HCT116 (cell line): ENCODE measurements around the gene TNRC6C. TPM values are rescaled to one million over a fixed set of nuclear protein-coding genes. Genes with fewer than 3 reads are reported as not detected.

Experiments
- ATAC-seq: fragments of 200-7000 bp; cut with Tn5 transposase; 2 replicates; pipeline ENCODE4 v1.9.1; 2020; ENCODE audit warnings: mild to moderate bottlenecking, moderate library complexity
- BruUV-seq: library from RNA; stranded (reverse); fragments of 400-500 nt; replicated peaks from 2 replicates; lab custom pipeline; 2021; lab: Mats Ljungman, UMichigan
- CTCF ChIA-PET: fragments of 300-600 bp; sonication (Branson Sonifier 250); formaldehyde crosslinking; loops from one replicate; lab custom pipeline; 2021; ENCODE audit warnings: antibody characterized with exemption; lab: Charles Lee
- POLR2A ChIA-PET: fragments of 300-600, 350-600 bp; sonication (Branson Sonifier 250); formaldehyde crosslinking; loops from one replicate; lab custom pipeline; 2021; ENCODE audit warnings: antibody characterized with exemption; lab: Charles Lee
- RAD21 ChIA-PET, 2 experiments: fragments of 300-600 bp; sonication (Branson Sonifier 250); formaldehyde crosslinking; loops; one replicate each; lab custom pipeline; 2023; ENCODE audit warnings: low total read pairs in 2 of 2; ENCODE audit not compliant: uncharacterized antibody in 2 of 2, unreplicated experiment in 2 of 2, low non-redundant PET in 1 of 2; lab: Charles Lee
- DNase-seq: peaks from one replicate; pipeline ENCODE4 v3.0.0-alpha.2; 2010; ENCODE audit warnings: low read depth, low spot score
- H2AFZ ChIP-seq: fragments of 200-600 bp; shearing (Covaris generic), sonication (generic); 2 replicates; pipeline ENCODE4 v1.6.1; 2017; ENCODE audit warnings: low read depth, mixed run types, mixed read lengths, antibody characterized with exemption, low read length; ENCODE audit not compliant: poor library complexity, severe bottlenecking
- H3K27ac ChIP-seq: 2 replicates; pipeline ENCODE4 v1.5.1; 2012; ENCODE audit warnings: low read depth, low read length
- H3K27me3 ChIP-seq: fragments of 200-600 bp; sonication (generic); 2 replicates; pipeline ENCODE4 v1.6.1; 2016; ENCODE audit warnings: mixed run types, low read length, mixed read lengths; ENCODE audit not compliant: insufficient read depth
- H3K36me3 ChIP-seq, 2 experiments: fragments of 200-500 bp in 1 of 2; fragments of 200-600 bp in 1 of 2; sonication (Bioruptor generic) in 1 of 2; sonication (generic) in 1 of 2; 2 replicates each; pipeline versions ENCODE4 v1.5.1 to v1.6.1; 2014 to 2016; ENCODE audit warnings: low read length in 2 of 2, inconsistent platforms in 1 of 2, mixed read lengths in 1 of 2, mixed run types in 1 of 2; ENCODE audit not compliant: insufficient read depth in 2 of 2, control insufficient read depth in 1 of 2
- H3K4me1 ChIP-seq, 2 experiments: fragments of 200-600 bp in 1 of 2; sonication (generic) in 1 of 2; 2 replicates each; pipeline versions ENCODE4 v1.5.1 to v1.6.1; 2012 to 2017; ENCODE audit warnings: low read length in 2 of 2, inconsistent platforms in 1 of 2, mild to moderate bottlenecking in 1 of 2, mixed read lengths in 1 of 2, mixed run types in 1 of 2, moderate library complexity in 1 of 2; ENCODE audit not compliant: insufficient read depth in 2 of 2, control insufficient read depth in 1 of 2
- H3K4me2 ChIP-seq: fragments of 200-600 bp; sonication (generic); 2 replicates; pipeline ENCODE4 v1.6.1; 2017; ENCODE audit warnings: mixed run types, low read length, mixed read lengths
- H3K4me3 ChIP-seq, 2 experiments: fragments of 200-600 bp in 1 of 2; sonication (generic) in 1 of 2; replicated peaks in 1 of 2; 2 replicates each; pipeline ENCODE4 v1.5.1; 2011 to 2016; ENCODE audit warnings: low read length in 2 of 2, control low read depth in 1 of 2, low read depth in 1 of 2, mild to moderate bottlenecking in 1 of 2, mixed read lengths in 1 of 2, mixed run types in 1 of 2
- H3K79me2 ChIP-seq: fragments of 200-600 bp; sonication (generic); 2 replicates; pipeline ENCODE4 v1.6.1; 2017; ENCODE audit warnings: mild to moderate bottlenecking, mixed run types, low read length, moderate library complexity, mixed read lengths; ENCODE audit not compliant: insufficient read depth
- H3K9ac ChIP-seq: fragments of 200-600 bp; sonication (generic); 2 replicates; pipeline ENCODE4 v1.6.1; 2016; ENCODE audit warnings: low read length, mixed read lengths
- H3K9me2 ChIP-seq: fragments of 200-600 bp; sonication (generic), shearing (Covaris generic); 2 replicates; pipeline ENCODE4 v1.6.1; 2017; ENCODE audit warnings: mixed run types, mild to moderate bottlenecking, moderate library complexity; ENCODE audit not compliant: insufficient read depth
- H3K9me3 ChIP-seq, 2 experiments: fragments of 200-500 bp in 1 of 2; fragments of 200-600 bp in 1 of 2; sonication (Bioruptor generic) in 1 of 2; sonication (generic) in 1 of 2; 2 replicates each; pipeline ENCODE4 v1.6.1; 2014 to 2017; ENCODE audit warnings: low read length in 2 of 2, mixed read lengths in 2 of 2, inconsistent platforms in 1 of 2, low read depth in 1 of 2, mild to moderate bottlenecking in 1 of 2, mixed run types in 1 of 2, moderate library complexity in 1 of 2; ENCODE audit not compliant: control insufficient read depth in 1 of 2, insufficient read depth in 1 of 2
- H4K20me1 ChIP-seq: fragments of 200-600 bp; sonication (generic), shearing (Covaris generic); 2 replicates; pipeline ENCODE4 v1.6.1; 2017; ENCODE audit warnings: mixed run types, mild to moderate bottlenecking, moderate library complexity; ENCODE audit not compliant: insufficient read depth
- CBX3 ChIP-seq: IDR thresholded peaks from 2 replicates; pipeline ENCODE4 v1.6.1; 2012; ENCODE audit warnings: low read depth
- CEBPB ChIP-seq: IDR thresholded peaks from 2 replicates; pipeline ENCODE4 v1.6.1; 2012; ENCODE audit warnings: low read depth
- ELF1 ChIP-seq: IDR thresholded peaks from 2 replicates; pipeline ENCODE4 v1.6.1; 2012; ENCODE audit warnings: low read depth, borderline replicate concordance
- EZH2 ChIP-seq: fragments of 200-600 bp; sonication (generic); IDR thresholded peaks from 2 replicates; pipeline ENCODE4 v1.6.1; 2017; ENCODE audit warnings: antibody characterized with exemption, mixed run types
- EZH2phosphoT487 ChIP-seq: fragments of 200-600 bp; IDR thresholded peaks from 2 replicates; pipeline ENCODE4 v1.6.1; 2018; ENCODE audit warnings: antibody characterized with exemption, borderline replicate concordance
- FOSL1 ChIP-seq: IDR thresholded peaks from 2 replicates; pipeline ENCODE4 v1.6.1; 2012; ENCODE audit warnings: low read depth
- JUND ChIP-seq: IDR thresholded peaks from 2 replicates; pipeline ENCODE4 v1.6.1; 2012
- POLR2A ChIP-seq: IDR thresholded peaks from 2 replicates; pipeline ENCODE4 v1.7.0; 2011; ENCODE audit warnings: borderline replicate concordance; ENCODE audit not compliant: insufficient read depth, insufficient read length; ENCODE audit errors: extremely low read depth
- POLR2AphosphoS5 ChIP-seq: IDR thresholded peaks from 2 replicates; pipeline ENCODE4 v1.6.1; 2011; ENCODE audit warnings: mild to moderate bottlenecking, low read depth, low read length, moderate library complexity
- RAD21 ChIP-seq: IDR thresholded peaks from 2 replicates; pipeline ENCODE4 v1.6.1; 2012; ENCODE audit warnings: low read depth, mild to moderate bottlenecking
- SIN3A ChIP-seq: IDR thresholded peaks from 2 replicates; pipeline ENCODE4 v1.6.1; 2012; ENCODE audit warnings: low read depth
- SP1 ChIP-seq: IDR thresholded peaks from 2 replicates; pipeline ENCODE4 v1.6.1; 2012; ENCODE audit warnings: low read depth
- TCF7L2 ChIP-seq: IDR thresholded peaks from 2 replicates; pipeline ENCODE4 v1.7.0; 2011; ENCODE audit warnings: borderline replicate concordance, inconsistent platforms; ENCODE audit not compliant: insufficient read depth, insufficient read length; ENCODE audit errors: extremely low read depth
- YY1 ChIP-seq: IDR thresholded peaks from 2 replicates; pipeline ENCODE4 v1.6.1; 2011; ENCODE audit warnings: low read length, low read depth, moderate library complexity, mild to moderate bottlenecking; ENCODE audit not compliant: insufficient replicate concordance; ENCODE audit errors: extremely low read depth
- intact Hi-C: fragments of 100-400 bp; cut with micrococcal nuclease; formaldehyde crosslinking; loops from 2 replicates; pipeline ENCODE4 v1.10.0; 2022
- total RNA-seq: library from RNA; stranded (reverse); gene quantifications from one replicate; pipeline ENCODE4 v1.2.1, GENCODE V29; 2021; ENCODE audit not compliant: unreplicated experiment
- TF ChIP-seq, protein P1 (sequence below): IDR thresholded peaks from 2 replicates; pipeline ENCODE4 v1.6.1; 2012
- TF ChIP-seq, protein P2 (sequence below): IDR thresholded peaks from 2 replicates; pipeline ENCODE4 v1.6.1; 2012; ENCODE audit warnings: low read depth
- TF ChIP-seq, protein P3 (sequence below): IDR thresholded peaks from 2 replicates; pipeline ENCODE4 v1.6.1; 2011; ENCODE audit warnings: mild to moderate bottlenecking, low read length, moderate library complexity; ENCODE audit not compliant: insufficient replicate concordance; ENCODE audit errors: extremely low read depth

Gene TNRC6C
- total RNA-seq, 1 experiment from 2014 or later, result 23.4 TPM

DNA sequence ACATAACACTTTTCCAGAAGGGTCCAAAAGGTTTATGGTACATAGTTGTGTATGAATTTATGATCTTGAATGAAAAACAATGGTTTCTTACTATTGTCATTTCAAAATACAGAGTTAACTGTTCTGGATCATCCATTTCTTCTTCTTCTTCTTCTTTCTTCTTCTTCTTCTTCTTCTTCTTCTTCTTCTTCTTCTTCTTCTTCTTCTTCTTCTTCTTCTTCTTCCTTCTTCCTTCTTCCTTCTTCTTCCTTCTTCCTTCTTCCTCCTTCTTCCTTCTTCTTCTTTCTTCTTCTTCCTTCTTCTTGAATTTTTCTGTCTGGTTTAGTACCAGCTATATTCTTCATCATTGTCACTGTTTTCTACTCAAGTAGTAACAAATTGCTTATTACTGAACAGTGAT, 47.8 kb downstream of the TNRC6C start:
- no peaks in the 10 kb centered on the region for H3K9me3 ChIP-seq
- H2AFZ ChIP-seq, result no peak overlapping the region
- H3K9me2 ChIP-seq, result no peaks in the 10 kb centered on the region
- DNase-seq (no peak), ATAC-seq (no peak)
- ChIA-PET RAD21 (interaction anchor here in 1 of 2 experiments (0.7 kb wide), 1 partner anchor 21 kb away, joined by 9 read pairs; no protein-coding TSS in a partner anchor), POLR2A (interaction anchor here (0.7 kb wide), 1 partner anchor 24 kb away, joined by 3 read pairs; no protein-coding TSS in a partner anchor), CTCF (interaction anchor here (1.4 kb wide), 1 partner anchor 13 kb away, joined by 5 read pairs; no protein-coding TSS in a partner anchor)
- H3K4me1 ChIP-seq, result no peaks in the 10 kb centered on the region
- BruUV-seq, result no TSS peak
- no peaks in the 10 kb centered on the region for H3K36me3 ChIP-seq
- no peak for TF ChIP-seq SIN3A
- TF ChIP-seq EZH2phosphoT487, result no peak
- TF ChIP-seq, protein P1, sequence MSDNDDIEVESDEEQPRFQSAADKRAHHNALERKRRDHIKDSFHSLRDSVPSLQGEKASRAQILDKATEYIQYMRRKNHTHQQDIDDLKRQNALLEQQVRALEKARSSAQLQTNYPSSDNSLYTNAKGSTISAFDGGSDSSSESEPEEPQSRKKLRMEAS, result no peak
- no peak for TF ChIP-seq CBX3
- no peak for TF ChIP-seq JUND
- no peak for TF ChIP-seq EZH2
- TF ChIP-seq RAD21, result no peak
- TF ChIP-seq ELF1, result no peak
- TF ChIP-seq TCF7L2, result no peak
- no peak for TF ChIP-seq POLR2A
- TF ChIP-seq YY1, result no peak
- no peak overlapping the region for H3K4me3 ChIP-seq
- H4K20me1 ChIP-seq, result no peaks in the 10 kb centered on the region
- H3K27me3 ChIP-seq, result no peaks in the 10 kb centered on the region
- H3K9ac ChIP-seq, result no peak overlapping the region
- no peak overlapping the region for H3K4me2 ChIP-seq
- intact Hi-C loops, result no loop called here
- H3K27ac ChIP-seq, result no peak overlapping the region
- no peaks in the 10 kb centered on the region for H3K79me2 ChIP-seq

DNA sequence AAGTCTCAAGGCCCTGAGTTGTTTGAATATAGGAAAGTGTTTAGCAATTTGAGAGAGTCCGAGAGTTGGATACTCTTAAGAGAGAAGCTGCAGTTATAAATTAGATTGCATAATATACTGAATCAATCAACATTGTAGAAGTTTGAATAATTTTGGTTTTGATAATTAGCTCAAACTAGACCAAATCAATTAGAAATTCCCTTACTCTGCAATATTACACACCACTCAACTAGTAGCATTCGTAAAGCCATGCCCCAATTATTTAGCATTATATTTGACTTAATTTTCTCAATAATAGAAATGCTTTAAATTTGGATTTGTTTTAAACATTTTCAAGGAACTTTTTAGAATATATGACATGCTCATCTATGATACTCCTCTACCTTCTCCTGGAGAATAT, 49.1 kb downstream of the TNRC6C start:
- ChIA-PET POLR2A (interaction anchor here (0.9 kb wide), 1 partner anchor 49 kb away, joined by 3 read pairs; the partner anchor contains the start of gene TNRC6C), CTCF (interaction anchor here (1.4 kb wide), 1 partner anchor 12 kb away, joined by 4 read pairs; no protein-coding TSS in a partner anchor), RAD21 (no interaction called here)
- Histone ChIP-seq H3K9me3 (no peaks in the 10 kb centered on the region), H3K79me2 (no peaks in the 10 kb centered on the region), H3K4me2 (no peak overlapping the region), H3K9me2 (no peaks in the 10 kb centered on the region), H2AFZ (no peak overlapping the region), H3K4me1 (no peaks in the 10 kb centered on the region), H3K9ac (no peak overlapping the region), H3K36me3 (no peaks in the 10 kb centered on the region), H3K27ac (no peak overlapping the region), H4K20me1 (no peaks in the 10 kb centered on the region), H3K4me3 (no peak overlapping the region), H3K27me3 (no peaks in the 10 kb centered on the region)
- ATAC-seq (no peak), DNase-seq (no peak)
- TF ChIP-seq CEBPB, result no peak
- no peak for TF ChIP-seq EZH2
- TF ChIP-seq, protein P2, sequence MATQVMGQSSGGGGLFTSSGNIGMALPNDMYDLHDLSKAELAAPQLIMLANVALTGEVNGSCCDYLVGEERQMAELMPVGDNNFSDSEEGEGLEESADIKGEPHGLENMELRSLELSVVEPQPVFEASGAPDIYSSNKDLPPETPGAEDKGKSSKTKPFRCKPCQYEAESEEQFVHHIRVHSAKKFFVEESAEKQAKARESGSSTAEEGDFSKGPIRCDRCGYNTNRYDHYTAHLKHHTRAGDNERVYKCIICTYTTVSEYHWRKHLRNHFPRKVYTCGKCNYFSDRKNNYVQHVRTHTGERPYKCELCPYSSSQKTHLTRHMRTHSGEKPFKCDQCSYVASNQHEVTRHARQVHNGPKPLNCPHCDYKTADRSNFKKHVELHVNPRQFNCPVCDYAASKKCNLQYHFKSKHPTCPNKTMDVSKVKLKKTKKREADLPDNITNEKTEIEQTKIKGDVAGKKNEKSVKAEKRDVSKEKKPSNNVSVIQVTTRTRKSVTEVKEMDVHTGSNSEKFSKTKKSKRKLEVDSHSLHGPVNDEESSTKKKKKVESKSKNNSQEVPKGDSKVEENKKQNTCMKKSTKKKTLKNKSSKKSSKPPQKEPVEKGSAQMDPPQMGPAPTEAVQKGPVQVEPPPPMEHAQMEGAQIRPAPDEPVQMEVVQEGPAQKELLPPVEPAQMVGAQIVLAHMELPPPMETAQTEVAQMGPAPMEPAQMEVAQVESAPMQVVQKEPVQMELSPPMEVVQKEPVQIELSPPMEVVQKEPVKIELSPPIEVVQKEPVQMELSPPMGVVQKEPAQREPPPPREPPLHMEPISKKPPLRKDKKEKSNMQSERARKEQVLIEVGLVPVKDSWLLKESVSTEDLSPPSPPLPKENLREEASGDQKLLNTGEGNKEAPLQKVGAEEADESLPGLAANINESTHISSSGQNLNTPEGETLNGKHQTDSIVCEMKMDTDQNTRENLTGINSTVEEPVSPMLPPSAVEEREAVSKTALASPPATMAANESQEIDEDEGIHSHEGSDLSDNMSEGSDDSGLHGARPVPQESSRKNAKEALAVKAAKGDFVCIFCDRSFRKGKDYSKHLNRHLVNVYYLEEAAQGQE, result no peak
- TF ChIP-seq FOSL1, result no peak
- TF ChIP-seq, protein P3, sequence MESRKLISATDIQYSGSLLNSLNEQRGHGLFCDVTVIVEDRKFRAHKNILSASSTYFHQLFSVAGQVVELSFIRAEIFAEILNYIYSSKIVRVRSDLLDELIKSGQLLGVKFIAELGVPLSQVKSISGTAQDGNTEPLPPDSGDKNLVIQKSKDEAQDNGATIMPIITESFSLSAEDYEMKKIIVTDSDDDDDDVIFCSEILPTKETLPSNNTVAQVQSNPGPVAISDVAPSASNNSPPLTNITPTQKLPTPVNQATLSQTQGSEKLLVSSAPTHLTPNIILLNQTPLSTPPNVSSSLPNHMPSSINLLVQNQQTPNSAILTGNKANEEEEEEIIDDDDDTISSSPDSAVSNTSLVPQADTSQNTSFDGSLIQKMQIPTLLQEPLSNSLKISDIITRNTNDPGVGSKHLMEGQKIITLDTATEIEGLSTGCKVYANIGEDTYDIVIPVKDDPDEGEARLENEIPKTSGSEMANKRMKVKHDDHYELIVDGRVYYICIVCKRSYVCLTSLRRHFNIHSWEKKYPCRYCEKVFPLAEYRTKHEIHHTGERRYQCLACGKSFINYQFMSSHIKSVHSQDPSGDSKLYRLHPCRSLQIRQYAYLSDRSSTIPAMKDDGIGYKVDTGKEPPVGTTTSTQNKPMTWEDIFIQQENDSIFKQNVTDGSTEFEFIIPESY, result no peak
- no peak for TF ChIP-seq POLR2AphosphoS5
- TF ChIP-seq ELF1, result no peak
- no peak for TF ChIP-seq JUND
- no peak for TF ChIP-seq SP1
- intact Hi-C loops, result no loop called here
- no TSS peak for BruUV-seq
